Uterus (tissue), 4 donors: ENCODE results near the gene MRPL42. TPM values are rescaled to one million over a fixed set of nuclear protein-coding genes. Genes with fewer than 3 reads are reported as not detected.

Experiments used
- DNase-seq, 2 donors: peaks; one replicate each; pipeline ENCODE4 v3.0.0-alpha.2; 2019 to 2020
- H3K27ac ChIP-seq, 2 donors: fragments of 200-600 bp; sonication (generic); 1 replicate in 1 of 2; 2 replicates in 1 of 2; pipeline ENCODE4 v1.5.1; 2016 to 2018
- H3K27me3 ChIP-seq, 2 donors: fragments of 200-600 bp; sonication (generic); one replicate each; pipeline ENCODE4 v1.5.1; 2018 to 2019; ENCODE audit warnings: control low read depth in 1 of 2
- H3K36me3 ChIP-seq, 2 donors: fragments of 200-600 bp; sonication (generic); one replicate each; pipeline ENCODE4 v1.5.1; 2019; ENCODE audit warnings: control low read depth in 1 of 2
- H3K4me1 ChIP-seq, 2 donors: fragments of 200-600 bp; sonication (generic); one replicate each; pipeline ENCODE4 v1.5.1; 2018 to 2019; ENCODE audit warnings: control low read depth in 1 of 2
- H3K4me3 ChIP-seq, 2 donors: fragments of 200-600 bp; sonication (generic); 1 replicate in 1 of 2; 2 replicates in 1 of 2; pipeline ENCODE4 v1.5.1; 2018 to 2019; ENCODE audit warnings: mild to moderate bottlenecking in 1 of 2
- H3K9me3 ChIP-seq, 2 donors: fragments of 200-600 bp; sonication (generic); one replicate each; pipeline ENCODE4 v1.5.1; 2019; ENCODE audit warnings: control low read depth in 1 of 2
- CTCF ChIP-seq, 4 experiments: fragments of 200-600 bp in 2 of 4; fragments of 450-650 bp in 2 of 4; sonication (generic) in 2 of 4; IDR thresholded peaks; one replicate each; pipeline ENCODE4 v1.5.1; 2016 to 2019; ENCODE audit warnings: antibody characterized with exemption in 4 of 4, mild to moderate bottlenecking in 2 of 4, moderate library complexity in 1 of 4
- POLR2A ChIP-seq, 2 donors: fragments of 450-650 bp; IDR thresholded peaks; one replicate each; pipeline ENCODE4 v1.6.1; 2016; ENCODE audit warnings: antibody characterized with exemption in 2 of 2, mild to moderate bottlenecking in 1 of 2, moderate library complexity in 1 of 2
- intact Hi-C: fragments of 100-400 bp; cut with DNase I; formaldehyde crosslinking; loops from one replicate; pipeline ENCODE4 v1.15.1; 2023; ENCODE audit warnings: low total_unique reads
- total RNA-seq, 4 donors: library from RNA; depleted of rRNA in 3 of 4; stranded (reverse); fragments of >200 nt in 3 of 4; gene quantifications; one replicate each; pipeline versions ENCODE4 v1.1.0 to v1.2.4, GENCODE V29; 2014 to 2023
- donor health status: DM: yes; HTN: yes; CAD: no.

MRPL42 gene
- total RNA-seq, 4 donors from 2014 or later: 59.4 to 130 (median 69.8) TPM

GRCh38 chr12:93461503-93461902 is 5.8 kb upstream of the MRPL42 start:
- Histone ChIP-seq H3K36me3 (no peaks in the 10 kb centered on the region), H3K9me3 (no peaks in the 10 kb centered on the region), H3K27ac (no peak overlapping the region), H3K27me3 (no peaks in the 10 kb centered on the region), H3K4me3 (no peak overlapping the region), H3K4me1 (no peaks in the 10 kb centered on the region)
- TF ChIP-seq POLR2A (IDR thresholded peaks at IDR 0.05) (no peak), CTCF (IDR thresholded peaks at IDR 0.05) (no peak)
- intact Hi-C loops: no loop called here
- no peak for DNase-seq

GRCh38 chr12:93465841-93466240 is 1.5 kb upstream of the MRPL42 start:
- no peaks in the 10 kb centered on the region for H3K27me3 ChIP-seq
- H3K27ac ChIP-seq: no peak overlapping the region
- intact Hi-C loops: no loop called here
- H3K4me1 ChIP-seq: peaks cover 4 to 8% of the 10 kb centered on the region in 2 donors
- no peaks in the 10 kb centered on the region for H3K9me3 ChIP-seq
- TF ChIP-seq POLR2A (IDR thresholded peaks at IDR 0.05): no peak
- no peak for TF ChIP-seq CTCF (IDR thresholded peaks at IDR 0.05)
- DNase-seq: no peak
- H3K36me3 ChIP-seq: no peaks in the 10 kb centered on the region
- no peak overlapping the region for H3K4me3 ChIP-seq

GRCh38 chr12:93466625-93467350 is 526 bp upstream of the MRPL42 start:
- peak; percentile 17 to 43 for DNase-seq

GRCh38 chr12:93468008-93468371 is 676 bp downstream of the MRPL42 start:
- H3K27me3 ChIP-seq: no peaks in the 10 kb centered on the region
- peak overlapping the region; percentile 89 to 93 for H3K27ac ChIP-seq
- no peaks in the 10 kb centered on the region for H3K9me3 ChIP-seq
- no peaks in the 10 kb centered on the region for H3K36me3 ChIP-seq
- DNase-seq: no peak
- TF ChIP-seq POLR2A (IDR thresholded peaks at IDR 0.05) (no peak), CTCF (IDR thresholded peaks at IDR 0.05) (no peak)
- H3K4me3 ChIP-seq: peak overlapping the region; percentile 69 to 77
- H3K4me1 ChIP-seq: peaks cover 4 to 8% of the 10 kb centered on the region in 2 donors
- intact Hi-C loops: no loop called here

More at GRCh38 chr12:93466625-93467350, 526 bp upstream of the MRPL42 start:
- Histone ChIP-seq H3K27ac (peak overlapping the region; percentile 89 to 93), H3K36me3 (no peaks in the 10 kb centered on the region), H3K4me3 (peak overlapping the region; percentile 69 to 77), H3K4me1 (peaks cover 4 to 8% of the 10 kb centered on the region in 2 donors), H3K9me3 (no peaks in the 10 kb centered on the region), H3K27me3 (no peaks in the 10 kb centered on the region)
- TF ChIP-seq POLR2A (IDR thresholded peaks at IDR 0.05) (no peak), CTCF (IDR thresholded peaks at IDR 0.05) (no peak)
- intact Hi-C loops: no loop called here

GRCh38 chr12:93469386-93469785 is 2.1 kb downstream of the MRPL42 start:
- Histone ChIP-seq H3K27ac (no peak overlapping the region), H3K4me1 (peaks cover 4 to 8% of the 10 kb centered on the region in 2 donors), H3K4me3 (no peak overlapping the region), H3K36me3 (no peaks in the 10 kb centered on the region), H3K27me3 (no peaks in the 10 kb centered on the region), H3K9me3 (no peaks in the 10 kb centered on the region)
- TF ChIP-seq POLR2A (IDR thresholded peaks at IDR 0.05) (no peak), CTCF (IDR thresholded peaks at IDR 0.05) (no peak)
- intact Hi-C loops: no loop called here
- DNase-seq: no peak
